Fibroblast of lung (primary cell): ENCODE results near the gene AKNAD1. TPM values are rescaled to one million over a fixed set of nuclear protein-coding genes. Genes with fewer than 3 reads are reported as not detected.

ENCODE experiments used
- DNase-seq, 2 donors: peaks; one replicate each; pipeline versions ENCODE4 v3.0.0 to v3.0.0-alpha.2; 2010; ENCODE audit warnings: low read depth in 2 of 2
- H2AFZ ChIP-seq: 2 replicates; pipeline ENCODE4 v1.5.1; 2012; ENCODE audit warnings: low read length, control low read depth, inconsistent platforms
- H3K27ac ChIP-seq: 2 replicates; pipeline ENCODE4 v1.5.1; 2011; ENCODE audit warnings: low read length, control low read depth; ENCODE audit not compliant: insufficient read depth
- H3K27me3 ChIP-seq: 2 replicates; pipeline ENCODE4 v1.5.1; 2011; ENCODE audit warnings: mild to moderate bottlenecking, low read length; ENCODE audit not compliant: control insufficient read depth, insufficient read depth
- H3K36me3 ChIP-seq: 2 replicates; pipeline ENCODE4 v1.5.1; 2011; ENCODE audit warnings: low read length; ENCODE audit not compliant: control insufficient read depth, insufficient read depth
- H3K4me1 ChIP-seq: 2 replicates; pipeline ENCODE4 v1.5.1; 2011; ENCODE audit warnings: low read length; ENCODE audit not compliant: control insufficient read depth, insufficient read depth; ENCODE audit errors: extremely low read depth
- H3K4me2 ChIP-seq: 2 replicates; pipeline ENCODE4 v1.5.1; 2011; ENCODE audit warnings: low read length, control low read depth; ENCODE audit not compliant: insufficient read depth; ENCODE audit errors: extremely low read depth
- H3K4me3 ChIP-seq, 4 experiments: fragments of 200-600 bp in 1 of 4; sonication (generic) in 1 of 4; replicated peaks in 1 of 4; 2 replicates each; pipeline ENCODE4 v1.5.1; 2011 to 2016; ENCODE audit warnings: low read length in 4 of 4, low read depth in 3 of 4, mild to moderate bottlenecking in 3 of 4, control low read depth in 2 of 4, inconsistent platforms in 1 of 4, mixed read lengths in 1 of 4; ENCODE audit not compliant: insufficient read depth in 1 of 4; ENCODE audit errors: control extremely low read depth in 1 of 4
- H3K79me2 ChIP-seq: 2 replicates; pipeline ENCODE4 v1.5.1; 2012; ENCODE audit warnings: mild to moderate bottlenecking, low read length, inconsistent platforms; ENCODE audit not compliant: control insufficient read depth, insufficient read depth
- H3K9ac ChIP-seq: 2 replicates; pipeline ENCODE4 v1.5.1; 2011; ENCODE audit warnings: mild to moderate bottlenecking, low read length, control low read depth; ENCODE audit not compliant: insufficient read depth
- H3K9me3 ChIP-seq: 2 replicates; pipeline ENCODE4 v1.5.1; 2012; ENCODE audit warnings: low read depth, low read length; ENCODE audit not compliant: control insufficient read depth, insufficient read depth
- H4K20me1 ChIP-seq: 2 replicates; pipeline ENCODE4 v1.5.1; 2011; ENCODE audit warnings: low read length; ENCODE audit not compliant: control insufficient read depth, insufficient read depth; ENCODE audit errors: extremely low read depth
- CTCF ChIP-seq, 2 donors: IDR thresholded peaks in 1 of 2; conservative IDR thresholded peaks in 1 of 2; 1 replicate in 1 of 2; 2 replicates in 1 of 2; pipeline ENCODE4 v1.5.1; 2011 to 2012; ENCODE audit warnings: low read length in 2 of 2, control low read depth in 1 of 2, inconsistent platforms in 1 of 2, low read depth in 1 of 2, mild to moderate bottlenecking in 1 of 2
- EZH2 ChIP-seq: IDR thresholded peaks from 2 replicates; pipeline ENCODE4 v1.5.1; 2012; ENCODE audit warnings: low read length, control low read depth, mild to moderate bottlenecking; ENCODE audit errors: missing control alignments
- polyA plus RNA-seq, 2 donors: library from polyadenylated mRNA; depleted of rRNA in 1 of 2; stranded (reverse) in 1 of 2; unstranded in 1 of 2; fragments of >200 nt; gene quantifications; 2 replicates each; pipeline ENCODE4 v1.2.1, GENCODE V29; 2011 to 2012; ENCODE audit warnings: missing spikeins in 1 of 2
- total RNA-seq: library from RNA; depleted of rRNA; stranded (reverse); fragments of >200 nt; gene quantifications from 2 replicates; pipeline ENCODE4 v1.2.1, GENCODE V29; 2014

AKNAD1 gene
- total and polyA plus RNA-seq, 2 donors (not counting 1 experiment from before 2014, with no cell fraction given), result 0.17 to 1.2 TPM

GRCh38 chr1:108886292-108886691 lies 29.4 kb upstream of the AKNAD1 start:
- peaks cover 69% of the 10 kb centered on the region for H3K79me2 ChIP-seq
- H3K36me3 ChIP-seq, result peaks cover 3% of the 10 kb centered on the region
- H3K4me2 ChIP-seq, result no peak overlapping the region
- no peaks in the 10 kb centered on the region for H3K9me3 ChIP-seq
- H3K9ac ChIP-seq, result no peak overlapping the region
- no peak overlapping the region for H3K4me3 ChIP-seq
- H4K20me1 ChIP-seq, result no peaks in the 10 kb centered on the region
- no peak for TF ChIP-seq CTCF (conservative IDR thresholded peaks at IDR 0.05 in 1 of 2, IDR thresholded peaks at IDR 0.05 in 1 of 2; ENCODE audit: low read depth in 1 of 2, low read length in 2 of 2)
- TF ChIP-seq EZH2, result no peak
- no peaks in the 10 kb centered on the region for H3K4me1 ChIP-seq
- H3K27me3 ChIP-seq, result no peaks in the 10 kb centered on the region
- H2AFZ ChIP-seq, result no peak overlapping the region
- DNase-seq, result no peak
- no peak overlapping the region for H3K27ac ChIP-seq

- H3K4me3 ChIP-seq, result no peak overlapping the region
- no peak overlapping the region for H3K9ac ChIP-seq
- no peaks in the 10 kb centered on the region for H3K27me3 ChIP-seq
- DNase-seq, result no peak
- H3K79me2 ChIP-seq, result peaks cover 71% of the 10 kb centered on the region
- peaks cover 3% of the 10 kb centered on the region for H3K36me3 ChIP-seq
- TF ChIP-seq EZH2 (no peak), CTCF (conservative IDR thresholded peaks at IDR 0.05 in 1 of 2, IDR thresholded peaks at IDR 0.05 in 1 of 2; ENCODE audit: low read depth in 1 of 2, low read length in 2 of 2) (no peak)
- H4K20me1 ChIP-seq, result no peaks in the 10 kb centered on the region
- no peak overlapping the region for H3K4me2 ChIP-seq
- H3K9me3 ChIP-seq, result no peaks in the 10 kb centered on the region
- H3K27ac ChIP-seq, result no peak overlapping the region
- peaks cover 2% of the 10 kb centered on the region for H3K4me1 ChIP-seq
- H2AFZ ChIP-seq, result no peak overlapping the region
These were observed 28.1 kb upstream of the AKNAD1 start for GRCh38 chr1:108884968-108885367.

- Histone ChIP-seq H3K27ac (no peak overlapping the region), H2AFZ (no peak overlapping the region), H3K9me3 (no peaks in the 10 kb centered on the region), H3K4me2 (no peak overlapping the region), H3K36me3 (peaks cover 1% of the 10 kb centered on the region), H3K4me1 (peaks cover 4% of the 10 kb centered on the region), H4K20me1 (no peaks in the 10 kb centered on the region), H3K4me3 (no peak overlapping the region), H3K79me2 (peaks cover 83% of the 10 kb centered on the region), H3K9ac (no peak overlapping the region), H3K27me3 (no peaks in the 10 kb centered on the region)
- no peak for DNase-seq
- TF ChIP-seq CTCF (conservative IDR thresholded peaks at IDR 0.05 in 1 of 2, IDR thresholded peaks at IDR 0.05 in 1 of 2; ENCODE audit: low read depth in 1 of 2, low read length in 2 of 2) (no peak), EZH2 (no peak)
These were observed 25.9 kb upstream of the AKNAD1 start for GRCh38 chr1:108882837-108883236.
